GM12801 (cell line): ENCODE measurements around the gene INTS6.

Experiments
- TF ChIP-seq, protein P1 (sequence below): IDR thresholded peaks from one replicate; pipeline ENCODE4 v1.5.1; 2011; ENCODE audit warnings: control low read depth; ENCODE audit not compliant: insufficient read length; ENCODE audit errors: extremely low read depth

INTS6 gene

GRCh38 chr13:51397262-51397941 is 55.4 kb downstream of the INTS6 start:
- TF ChIP-seq, protein P1, sequence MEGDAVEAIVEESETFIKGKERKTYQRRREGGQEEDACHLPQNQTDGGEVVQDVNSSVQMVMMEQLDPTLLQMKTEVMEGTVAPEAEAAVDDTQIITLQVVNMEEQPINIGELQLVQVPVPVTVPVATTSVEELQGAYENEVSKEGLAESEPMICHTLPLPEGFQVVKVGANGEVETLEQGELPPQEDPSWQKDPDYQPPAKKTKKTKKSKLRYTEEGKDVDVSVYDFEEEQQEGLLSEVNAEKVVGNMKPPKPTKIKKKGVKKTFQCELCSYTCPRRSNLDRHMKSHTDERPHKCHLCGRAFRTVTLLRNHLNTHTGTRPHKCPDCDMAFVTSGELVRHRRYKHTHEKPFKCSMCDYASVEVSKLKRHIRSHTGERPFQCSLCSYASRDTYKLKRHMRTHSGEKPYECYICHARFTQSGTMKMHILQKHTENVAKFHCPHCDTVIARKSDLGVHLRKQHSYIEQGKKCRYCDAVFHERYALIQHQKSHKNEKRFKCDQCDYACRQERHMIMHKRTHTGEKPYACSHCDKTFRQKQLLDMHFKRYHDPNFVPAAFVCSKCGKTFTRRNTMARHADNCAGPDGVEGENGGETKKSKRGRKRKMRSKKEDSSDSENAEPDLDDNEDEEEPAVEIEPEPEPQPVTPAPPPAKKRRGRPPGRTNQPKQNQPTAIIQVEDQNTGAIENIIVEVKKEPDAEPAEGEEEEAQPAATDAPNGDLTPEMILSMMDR = no peak

GRCh38 chr13:51396352-51396751 is 56.5 kb downstream of the INTS6 start:
- TF ChIP-seq, protein P1 = no peak

- TF ChIP-seq, protein P1 = no peak
Measured at GRCh38 chr13:51394724-51395123, 58.1 kb downstream of the INTS6 start.

- TF ChIP-seq, protein P1 = no peak
Measured at GRCh38 chr13:51385114-51385513, 67.7 kb downstream of the INTS6 start.

- TF ChIP-seq, protein P1 = no peak
Measured at GRCh38 chr13:51380269-51380668, 72.6 kb downstream of the INTS6 start.

- TF ChIP-seq, protein P1 = no peak
Measured at GRCh38 chr13:51373451-51373850, 79.4 kb downstream of the INTS6 start.

GRCh38 chr13:51371768-51372399 is 81.0 kb downstream of the INTS6 start:
- TF ChIP-seq, protein P1 = no peak
